Pulmonary artery endothelial cell (primary cell): ENCODE measurements around the gene GGPS1. TPM values are rescaled to one million over a fixed set of nuclear protein-coding genes. Genes with fewer than 3 reads are reported as not detected.
"Not testable (repeated sequence)": the region's sequence is repeated elsewhere in the genome, so short reads cannot be mapped to it uniquely, and the experiment has no call there.

Experiments used
- DNase-seq: peaks from one replicate; pipeline ENCODE4 v3.0.0-alpha.2; 2011; ENCODE audit warnings: low read depth, low spot score
- total RNA-seq: library from RNA; depleted of rRNA; stranded (reverse); fragments of >200 nt; gene quantifications from 2 replicates; pipeline ENCODE4 v1.2.3, GENCODE V29; 2014

Gene GGPS1
- total RNA-seq, 1 donor from 2014 or later = 28.4 TPM

- no peak for DNase-seq
These were observed 11.4 kb downstream of the GGPS1 start for GRCh38 chr1:235339746-235340145.

- no peak for DNase-seq
These were observed 13.0 kb downstream of the GGPS1 start for GRCh38 chr1:235341334-235341733.

- DNase-seq = no peak
These were observed 13.7 kb downstream of the GGPS1 start for GRCh38 chr1:235342039-235342438.

GRCh38 chr1:235342471-235342870 lies 14.1 kb downstream of the GGPS1 start:
- DNase-seq = no peak

- DNase-seq = no peak
These were observed 15.4 kb downstream of the GGPS1 start for GRCh38 chr1:235343726-235344125.

- no peak for DNase-seq
These were observed 23.1 kb downstream of the GGPS1 start for GRCh38 chr1:235351441-235351840.

- DNase-seq = no peak
These were observed 23.5 kb downstream of the GGPS1 start for GRCh38 chr1:235351898-235352297.

- no peak for DNase-seq
These were observed 29.4 kb downstream of the GGPS1 start for GRCh38 chr1:235357485-235358373.

GRCh38 chr1:235358899-235359298 lies 30.5 kb downstream of the GGPS1 start:
- no peak for DNase-seq

GRCh38 chr1:235364189-235364588 lies 35.8 kb downstream of the GGPS1 start:
- not testable (repeated sequence) for DNase-seq

- no peak for DNase-seq
These were observed 37.9 kb downstream of the GGPS1 start for GRCh38 chr1:235366286-235366685.

GRCh38 chr1:235367000-235367908 lies 38.9 kb downstream of the GGPS1 start, which contains the start of gene TBCE:
TSS of gene TBCE (plus strand) at chr1:235367427. CDS start at chr1:235380050, 12,623 bp downstream.
- peak; percentile 86 for DNase-seq

- no peak for DNase-seq
These were observed 40.1 kb downstream of the GGPS1 start for GRCh38 chr1:235368428-235368827.

GRCh38 chr1:235369802-235370201 lies 41.4 kb downstream of the GGPS1 start:
- no peak for DNase-seq

- no peak for DNase-seq
These were observed 47.7 kb downstream of the GGPS1 start for GRCh38 chr1:235375919-235376605.

GRCh38 chr1:235378134-235378735 lies 49.9 kb downstream of the GGPS1 start:
- not testable (repeated sequence) for DNase-seq

GRCh38 chr1:235381955-235382739 lies 53.8 kb downstream of the GGPS1 start:
- not testable (repeated sequence) for DNase-seq

- not testable (repeated sequence) for DNase-seq
These were observed 57.3 kb downstream of the GGPS1 start for GRCh38 chr1:235385633-235386032.

GRCh38 chr1:235391874-235392273 lies 63.5 kb downstream of the GGPS1 start:
- DNase-seq = no peak
